HG03060 (cell line): ENCODE data around the gene RRP7A.
"Not testable (repeated sequence)": the region's sequence is repeated elsewhere in the genome, so short reads cannot be mapped to it uniquely, and the experiment has no call there.

Source experiments
- ATAC-seq: cut with Tn5 transposase; IDR thresholded peaks from one replicate; pipeline ENCODE4 v1.9.1; 2021; ENCODE audit warnings: low read depth, moderate number of reproducible peaks; ENCODE audit not compliant: unreplicated experiment

The RRP7A gene, protein sequence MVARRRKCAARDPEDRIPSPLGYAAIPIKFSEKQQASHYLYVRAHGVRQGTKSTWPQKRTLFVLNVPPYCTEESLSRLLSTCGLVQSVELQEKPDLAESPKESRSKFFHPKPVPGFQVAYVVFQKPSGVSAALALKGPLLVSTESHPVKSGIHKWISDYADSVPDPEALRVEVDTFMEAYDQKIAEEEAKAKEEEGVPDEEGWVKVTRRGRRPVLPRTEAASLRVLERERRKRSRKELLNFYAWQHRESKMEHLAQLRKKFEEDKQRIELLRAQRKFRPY

GRCh38 chr22:42519525-42520401, at the start of gene RRP7A:
RRP7A (minus strand) TSS chr22:42519796; CDS start chr22:42519786, 10 bp downstream.
- no peak for ATAC-seq

GRCh38 chr22:42567950-42568349, 48.4 kb upstream of the RRP7A start:
- ATAC-seq, result not testable (repeated sequence)

GRCh38 chr22:42565956-42566355, 46.4 kb upstream of the RRP7A start:
- ATAC-seq, result no peak

DNA sequence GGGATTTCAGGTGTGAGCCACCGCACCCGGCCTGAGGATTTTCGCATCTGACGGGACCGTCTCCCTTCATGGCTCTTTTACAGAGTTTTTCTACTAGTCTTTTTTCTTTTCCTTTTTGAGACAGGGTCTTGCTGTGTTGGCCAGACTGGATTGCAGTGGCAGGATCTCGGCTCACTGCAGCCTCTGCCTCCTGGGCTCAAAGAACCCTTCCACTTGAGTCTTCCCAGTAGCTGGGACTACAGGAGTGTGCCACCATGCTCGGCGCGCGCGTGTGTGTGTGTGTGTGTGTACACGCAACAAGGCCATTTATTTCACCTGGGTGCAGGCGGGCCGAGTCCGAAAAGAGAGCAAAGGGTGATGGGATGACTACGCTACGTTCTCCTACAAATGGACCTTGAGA, 45.1 kb upstream of the RRP7A start:
- ATAC-seq, result no peak

DNA sequence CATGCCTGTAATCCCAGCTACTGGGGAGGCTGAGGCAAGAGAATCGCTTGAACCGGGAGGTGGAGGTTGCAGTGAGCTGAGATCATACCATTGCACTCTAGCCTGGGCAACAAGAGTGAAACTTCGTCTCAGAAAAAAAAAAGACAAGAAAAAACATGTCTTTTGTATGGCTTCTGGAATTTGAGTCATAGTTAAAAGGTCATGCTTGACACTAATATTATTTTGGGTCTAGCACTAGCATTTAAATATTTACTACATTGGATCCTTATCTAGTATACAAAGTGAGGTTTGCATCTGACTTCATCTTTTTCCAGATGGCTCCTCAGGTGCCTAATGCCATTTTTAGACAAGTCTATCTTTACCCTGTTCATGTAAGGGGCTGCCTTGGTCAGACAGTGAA, 44.3 kb upstream of the RRP7A start:
- ATAC-seq, result not testable (repeated sequence)

DNA sequence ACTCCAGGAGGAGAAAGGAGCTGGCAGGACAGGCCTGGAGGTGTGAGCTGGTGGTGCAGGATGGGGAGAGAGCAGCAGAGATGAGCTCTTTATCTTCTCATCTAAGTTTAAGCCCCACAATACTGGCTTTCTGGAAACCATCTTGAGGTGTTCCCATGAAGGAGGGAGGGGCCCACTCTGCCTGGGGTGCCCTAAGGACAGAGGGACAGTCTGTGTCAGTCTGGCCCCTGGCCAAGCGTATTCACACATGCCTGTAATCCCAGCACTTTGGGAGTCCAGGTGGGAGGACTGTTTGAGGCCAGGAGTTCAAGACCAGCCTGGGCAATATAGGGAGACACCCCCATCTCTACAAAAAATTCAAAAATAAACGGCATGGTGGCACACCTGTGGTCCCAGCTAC, 43.1 kb upstream of the RRP7A start:
- no peak for ATAC-seq

DNA sequence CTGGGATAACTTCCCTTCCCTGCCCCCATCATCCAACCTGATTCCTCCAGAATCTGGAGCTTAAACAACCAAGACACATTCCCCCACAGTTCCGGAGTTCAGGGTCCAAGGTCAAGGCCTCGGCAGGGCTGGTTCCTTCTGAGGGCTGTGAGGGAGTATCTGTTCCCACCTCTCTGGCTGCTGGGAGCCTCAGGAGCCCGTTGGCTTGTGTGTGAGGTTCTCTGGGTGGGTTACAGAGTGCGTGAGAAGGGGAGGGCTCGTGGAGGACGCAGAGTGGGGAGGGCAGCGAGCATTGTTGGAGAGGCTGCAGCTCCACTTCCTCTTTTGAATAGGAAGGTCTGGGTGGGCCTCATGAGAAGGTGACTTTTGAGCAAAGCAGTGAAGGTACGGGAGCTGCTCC, 42.7 kb upstream of the RRP7A start:
- ATAC-seq, result no peak

DNA sequence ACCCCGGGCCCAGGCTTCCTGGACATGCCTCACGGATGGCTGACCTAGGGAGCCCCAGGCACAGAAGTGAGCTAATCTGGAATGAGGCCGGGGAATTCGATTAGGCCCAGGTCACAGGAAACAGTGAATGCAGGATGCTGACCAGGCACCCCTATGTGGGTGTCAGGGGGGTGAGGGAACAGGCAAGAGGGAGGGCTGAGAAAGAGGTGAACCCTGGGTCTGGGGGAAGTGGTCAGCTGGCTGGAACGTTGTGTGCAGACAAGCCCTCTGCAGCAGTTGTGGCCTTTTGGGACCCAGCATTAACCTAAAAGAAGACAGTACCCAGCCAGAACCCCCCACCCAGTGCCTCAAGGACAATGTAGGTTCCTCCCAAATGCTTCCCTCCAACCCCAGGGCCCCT, 42.3 kb upstream of the RRP7A start:
- no peak for ATAC-seq

- ATAC-seq, result no peak
These were observed 41.2 kb upstream of the RRP7A start for GRCh38 chr22:42560781-42561180.

DNA sequence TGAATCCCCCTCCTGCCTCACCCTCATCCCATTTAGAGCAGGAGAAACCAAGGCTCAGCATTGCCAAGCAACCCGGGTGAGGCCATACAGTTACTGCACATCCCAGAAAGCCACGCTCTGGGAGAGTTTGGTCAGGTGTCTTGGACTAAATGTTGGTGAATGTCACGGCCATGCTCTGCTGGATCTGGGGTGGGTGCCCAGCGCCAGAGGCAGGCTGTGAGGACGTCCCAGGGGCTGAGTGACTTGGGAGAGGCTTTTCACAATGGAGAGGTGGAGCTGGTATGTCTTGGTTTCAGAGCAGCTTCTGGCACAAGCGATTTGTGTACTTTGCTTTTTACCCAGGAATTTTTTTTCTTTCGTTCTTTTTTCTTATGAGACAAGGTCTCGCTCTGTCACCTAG, 40.8 kb upstream of the RRP7A start:
- ATAC-seq, result no peak

DNA sequence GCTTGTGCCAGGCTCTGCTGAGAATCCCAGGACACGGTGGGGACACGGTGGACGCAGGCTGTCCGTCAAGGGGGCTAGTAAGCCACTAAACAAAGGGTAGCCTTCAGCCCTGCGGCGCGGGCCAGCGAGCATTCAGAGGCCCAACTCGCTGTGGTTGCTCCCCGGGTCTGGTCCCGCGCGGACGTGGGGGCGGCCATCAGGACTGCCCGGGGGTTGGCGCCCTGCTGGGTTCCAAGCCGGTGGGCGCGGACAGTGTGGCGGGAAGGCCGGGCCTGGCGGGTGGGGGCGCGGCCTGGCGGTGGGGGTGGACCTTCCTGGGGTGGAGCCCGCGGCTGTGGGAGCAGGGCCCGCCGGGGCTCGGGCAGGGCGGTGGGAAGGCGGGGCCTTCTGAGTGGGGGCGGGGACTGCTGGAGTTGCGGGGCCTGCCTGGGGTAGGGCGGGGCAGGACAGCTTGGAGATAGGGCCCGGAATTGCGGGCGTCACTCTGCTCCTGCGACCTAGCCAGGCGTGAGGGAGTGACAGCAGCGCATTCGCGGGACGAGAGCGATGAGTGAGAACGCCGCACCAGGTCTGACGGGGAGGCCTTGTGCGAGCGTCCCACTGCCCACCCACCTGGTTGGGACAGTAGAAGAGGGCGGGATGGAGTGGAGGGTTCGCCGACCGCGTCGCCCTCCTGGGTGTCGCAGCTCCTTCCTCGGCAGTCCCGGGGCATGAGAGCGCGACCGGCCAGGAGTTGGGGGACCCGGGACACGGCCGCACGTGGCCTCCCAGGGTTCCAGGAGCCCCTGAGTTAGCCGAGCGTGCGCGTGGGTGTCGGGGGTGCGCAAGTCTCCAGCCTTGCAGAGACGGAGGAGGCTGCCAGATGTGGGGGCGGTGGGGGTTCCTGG, 34.1 kb upstream of the RRP7A start, which contains the start of gene SERHL2:
TSS of gene SERHL2 (plus strand) at position 482 of the 887 bp plus-strand sequence. CDS start at position 547, 65 bp downstream.
- no peak for ATAC-seq

- ATAC-seq, result not testable (repeated sequence)
These were observed 32.7 kb upstream of the RRP7A start for GRCh38 chr22:42552294-42552647.

DNA sequence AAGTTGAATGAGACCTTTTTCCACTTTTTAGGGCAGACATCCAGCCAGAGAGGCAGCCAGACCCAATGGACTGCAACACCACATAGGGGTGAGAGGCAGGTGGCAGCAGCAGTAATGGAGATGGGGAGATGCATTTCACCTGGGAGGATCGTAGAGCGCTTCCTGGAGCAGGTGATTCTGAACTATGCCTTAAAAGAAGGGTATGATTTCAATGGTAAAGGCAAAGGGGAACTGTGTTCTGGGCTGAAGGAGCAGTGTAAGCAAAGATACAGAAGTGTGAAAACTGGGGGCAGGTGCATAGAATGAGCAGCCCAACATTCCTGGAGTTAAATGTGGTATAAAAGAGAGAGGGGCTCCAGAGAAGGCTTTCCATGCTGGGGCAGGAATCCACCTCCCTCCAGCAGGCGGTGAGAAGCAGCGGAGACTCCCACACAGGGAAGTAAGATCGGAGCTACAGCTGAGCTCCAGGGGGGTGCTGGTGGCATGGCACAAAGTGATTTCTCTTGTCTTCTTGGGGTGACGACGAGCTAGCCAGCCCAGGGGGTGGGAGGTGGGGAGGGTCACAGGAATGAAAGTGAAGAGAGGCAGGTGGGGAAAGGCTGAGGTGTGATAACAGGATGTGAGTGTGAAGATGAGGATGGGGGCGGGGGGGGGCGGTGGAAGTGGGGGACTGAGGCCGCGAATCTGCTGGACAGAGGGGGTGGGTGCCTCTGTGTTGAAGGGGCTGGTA, 29.9 kb upstream of the RRP7A start:
- no peak for ATAC-seq

GRCh38 chr22:42548597-42549330, 29.2 kb upstream of the RRP7A start:
- no peak for ATAC-seq

DNA sequence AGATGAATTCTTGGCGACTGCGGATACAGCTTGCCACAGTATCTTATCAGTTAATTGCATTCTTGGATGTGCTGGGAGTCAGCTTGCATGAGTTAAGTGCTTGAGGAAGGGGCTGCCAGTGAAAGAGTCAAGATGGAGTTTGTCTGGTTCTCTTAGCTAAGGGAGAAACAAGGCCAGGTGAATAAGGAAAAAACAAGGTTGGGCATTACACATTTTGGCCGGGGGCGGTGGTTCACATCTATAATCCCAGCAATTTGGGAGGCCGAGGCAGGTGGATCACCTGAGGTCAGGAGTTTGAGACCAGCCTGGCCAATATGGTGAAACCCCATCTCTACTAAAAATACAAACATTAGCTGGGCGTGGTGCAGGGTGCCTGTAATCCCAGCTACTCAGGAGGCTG, 28.5 kb upstream of the RRP7A start:
- ATAC-seq, result not testable (repeated sequence)

- no peak for ATAC-seq
These were observed 28.0 kb upstream of the RRP7A start for GRCh38 chr22:42547562-42547961.

GRCh38 chr22:42544686-42545085, 25.1 kb upstream of the RRP7A start:
- no peak for ATAC-seq

DNA sequence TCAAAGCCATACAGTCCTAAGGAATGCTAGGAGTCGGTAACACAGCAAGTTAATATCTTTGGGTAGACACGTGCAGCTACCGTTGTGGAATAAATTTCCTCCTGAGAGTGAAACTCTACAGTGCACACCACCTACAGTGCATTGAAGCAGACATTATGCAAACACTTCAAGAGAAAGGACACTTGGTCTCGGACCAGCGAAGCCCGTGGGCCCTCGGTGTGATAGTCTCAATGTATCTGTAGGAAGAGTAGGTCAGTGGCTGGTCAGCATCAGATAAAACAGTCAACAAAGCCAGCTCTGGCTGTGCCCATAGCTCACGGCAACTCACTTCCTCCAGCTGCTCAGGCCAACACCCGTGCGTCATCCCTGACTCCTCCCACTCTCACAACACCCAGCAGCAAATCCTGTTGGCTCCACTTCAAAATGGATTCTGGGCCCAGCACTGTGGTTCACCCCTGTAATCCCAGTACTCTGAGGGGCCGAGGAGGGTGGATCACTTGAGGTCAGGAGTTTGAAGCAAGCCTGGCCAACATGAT, 19.7 kb upstream of the RRP7A start:
- not testable (repeated sequence) for ATAC-seq

- not testable (repeated sequence) for ATAC-seq
These were observed 17.7 kb upstream of the RRP7A start for GRCh38 chr22:42537199-42537831.
